ENCODE results near the gene C17orf100.

GRCh38 chr17:6661464-6661848 is 9.9 kb downstream of the C17orf100 start:
- TF ChIP-seq CTCF (IDR thresholded peaks at IDR 0.05; ENCODE audit: insufficient read depth, low read length, poor library complexity, severe bottlenecking) (no peak), EZH2phosphoT487 (conservative IDR thresholded peaks at IDR 0.05; ENCODE audit: low read length) (no peak)
